Epidermal melanocyte (primary cell): ENCODE measurements around the gene FUCA2.
"Not testable (repeated sequence)": the region's sequence is repeated elsewhere in the genome, so short reads cannot be mapped to it uniquely, and the experiment has no call there.

Experiments used
- DNase-seq: peaks from one replicate; pipeline ENCODE4 v3.0.0; 2011; ENCODE audit warnings: low spot score; ENCODE audit not compliant: insufficient read length

FUCA2 gene

DNA sequence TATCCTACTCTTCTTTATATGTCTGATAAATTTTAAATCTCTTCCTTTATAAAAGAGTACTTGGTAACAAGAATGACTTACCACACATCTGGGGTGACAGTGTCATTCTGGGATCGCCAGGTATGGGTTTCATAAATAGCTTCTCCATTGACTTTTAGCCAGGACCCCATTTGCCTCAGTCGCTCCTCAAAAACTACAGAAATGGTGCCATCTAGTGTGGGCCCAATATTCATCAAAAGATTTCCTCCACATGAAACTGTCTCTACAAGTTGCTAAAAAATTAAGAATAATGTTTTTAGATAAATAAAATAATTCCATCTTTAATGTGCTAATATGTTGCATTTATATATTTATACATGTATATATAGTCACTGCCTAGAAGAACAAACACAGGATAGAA lies 9.7 kb downstream of the FUCA2 start:
- DNase-seq: no peak

DNA sequence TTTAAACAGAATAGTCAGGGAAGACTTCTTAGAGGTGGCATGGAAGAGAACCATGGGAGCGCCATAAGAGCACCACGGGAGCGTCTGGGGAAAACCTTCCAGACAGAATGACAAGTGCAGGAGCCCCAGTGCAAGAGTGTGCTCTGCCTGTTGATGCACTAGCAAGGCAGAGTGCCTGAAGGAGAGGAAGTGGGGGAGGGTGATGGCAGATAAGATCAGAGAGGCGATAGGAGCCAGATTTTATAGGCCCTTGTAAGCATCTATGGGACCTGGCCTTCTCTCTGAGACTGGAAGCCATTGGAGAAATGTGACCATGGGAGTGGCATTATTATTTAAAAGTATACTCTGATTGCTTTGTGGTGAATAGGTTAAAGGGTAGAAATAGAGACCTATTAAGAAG lies 13.1 kb downstream of the FUCA2 start:
- no peak for DNase-seq

DNA sequence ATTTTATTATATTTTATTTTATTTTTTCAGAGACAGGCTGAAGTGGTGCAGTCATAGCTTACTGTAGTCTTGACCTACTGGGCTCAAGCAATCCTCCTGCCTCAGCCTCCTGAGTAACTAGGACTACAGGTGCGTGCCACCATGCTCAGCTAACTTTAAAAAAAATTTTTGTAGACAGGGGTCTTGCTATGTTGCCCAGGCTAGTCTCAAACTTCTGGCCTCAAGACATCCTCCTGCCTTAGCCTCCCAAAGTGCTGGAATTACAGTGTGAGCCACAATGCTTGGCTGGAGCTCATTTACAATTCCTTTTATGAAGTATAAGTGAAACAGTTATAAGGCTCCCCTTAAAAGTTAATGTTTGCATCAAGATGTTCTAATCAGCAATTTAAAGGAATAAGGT lies 14.5 kb downstream of the FUCA2 start:
- DNase-seq: no peak

DNA sequence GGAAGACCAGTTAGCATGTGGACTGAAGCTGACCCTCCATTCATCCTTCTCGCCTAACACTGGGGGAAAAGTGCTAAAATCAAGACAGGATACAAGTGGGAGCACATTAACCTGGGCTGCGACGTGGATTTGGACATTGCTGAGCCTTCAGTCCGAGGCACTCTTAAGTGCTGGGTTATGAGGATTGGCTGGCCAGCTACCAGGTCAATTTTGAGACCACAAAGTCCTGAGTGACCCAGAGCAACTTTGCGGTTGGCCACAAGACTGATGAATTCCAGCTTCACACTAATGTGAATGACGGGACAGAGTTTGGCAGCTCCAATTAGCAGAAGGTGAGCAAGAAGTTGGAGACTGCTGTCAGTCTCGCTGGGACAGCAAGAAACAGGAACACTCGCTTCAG lies 20.7 kb downstream of the FUCA2 start:
- no peak for DNase-seq

DNA sequence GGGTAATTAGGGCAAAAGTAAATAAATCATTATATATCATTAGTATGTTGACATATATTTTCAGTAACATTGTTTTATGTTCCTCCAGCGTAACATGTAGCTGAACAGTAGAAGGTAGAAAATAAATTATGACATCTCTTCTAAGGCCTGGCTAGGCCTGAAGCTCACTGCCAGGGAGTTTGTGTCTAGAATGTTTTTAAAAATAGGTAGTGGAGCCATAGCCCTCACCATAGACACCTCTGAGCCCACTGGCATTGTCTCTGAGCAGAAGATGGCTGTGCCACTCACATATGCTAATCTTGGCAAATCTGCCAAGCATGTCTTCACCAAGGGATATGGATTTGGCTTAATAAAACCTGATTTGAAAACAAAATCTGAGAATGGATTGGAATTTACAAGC lies 21.3 kb downstream of the FUCA2 start:
- DNase-seq: no peak

DNA sequence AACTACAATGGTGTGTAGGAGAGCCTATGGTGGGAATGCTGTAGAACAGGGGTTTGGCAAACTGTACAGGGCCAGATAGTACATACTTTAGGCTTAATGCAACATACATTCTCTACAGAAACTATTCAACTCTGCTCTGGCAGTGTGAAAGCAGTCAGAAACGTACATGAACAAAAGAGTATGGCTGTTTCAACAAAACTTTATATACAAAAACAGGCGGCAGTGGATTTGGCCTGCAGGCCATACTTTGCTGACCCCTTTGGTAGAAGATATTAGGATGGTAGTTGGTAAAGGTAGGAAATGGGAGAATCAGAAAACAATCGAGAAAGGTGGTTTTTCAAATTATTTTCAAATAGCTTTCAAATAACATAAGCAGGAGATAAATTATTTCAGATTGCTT lies 24.8 kb downstream of the FUCA2 start:
- DNase-seq: no peak

DNA sequence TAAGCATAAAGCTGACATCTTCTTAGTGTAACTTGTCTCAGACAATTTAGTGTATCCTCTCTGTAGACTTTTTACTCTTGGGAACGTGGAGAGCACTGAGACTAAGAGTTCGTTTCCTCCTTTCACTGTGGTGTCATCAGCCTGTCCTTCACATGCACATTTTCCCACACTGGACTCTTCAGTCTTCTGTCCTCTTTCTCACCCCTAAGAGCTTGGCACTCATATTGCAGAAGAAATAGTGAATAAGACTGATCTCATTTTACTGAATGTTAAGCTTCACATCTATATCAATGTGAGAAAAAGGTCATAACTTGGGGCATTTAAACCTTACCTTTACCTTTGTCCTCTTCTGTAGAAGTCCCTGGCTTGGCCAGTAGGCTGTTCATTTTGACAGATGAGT lies 25.6 kb downstream of the FUCA2 start:
- no peak for DNase-seq

DNA sequence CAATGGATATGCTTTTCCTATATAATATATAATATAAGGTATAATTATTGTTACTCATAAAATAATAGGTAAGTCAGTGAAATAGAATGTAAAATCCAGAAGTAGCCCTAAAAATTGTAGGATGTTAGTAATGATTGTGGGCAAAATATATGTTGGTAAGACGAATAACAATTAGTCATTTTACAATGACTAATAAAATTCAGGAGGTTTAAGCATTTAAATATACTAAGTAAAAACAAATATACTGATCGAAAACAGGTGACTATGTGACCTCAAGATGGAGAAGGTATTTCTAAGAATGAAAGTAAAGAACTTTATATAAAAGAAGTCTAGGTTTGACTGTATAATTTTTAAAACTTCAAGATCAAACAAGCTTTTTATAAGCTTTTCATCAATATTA lies 28.9 kb downstream of the FUCA2 start:
- DNase-seq: no peak

DNA sequence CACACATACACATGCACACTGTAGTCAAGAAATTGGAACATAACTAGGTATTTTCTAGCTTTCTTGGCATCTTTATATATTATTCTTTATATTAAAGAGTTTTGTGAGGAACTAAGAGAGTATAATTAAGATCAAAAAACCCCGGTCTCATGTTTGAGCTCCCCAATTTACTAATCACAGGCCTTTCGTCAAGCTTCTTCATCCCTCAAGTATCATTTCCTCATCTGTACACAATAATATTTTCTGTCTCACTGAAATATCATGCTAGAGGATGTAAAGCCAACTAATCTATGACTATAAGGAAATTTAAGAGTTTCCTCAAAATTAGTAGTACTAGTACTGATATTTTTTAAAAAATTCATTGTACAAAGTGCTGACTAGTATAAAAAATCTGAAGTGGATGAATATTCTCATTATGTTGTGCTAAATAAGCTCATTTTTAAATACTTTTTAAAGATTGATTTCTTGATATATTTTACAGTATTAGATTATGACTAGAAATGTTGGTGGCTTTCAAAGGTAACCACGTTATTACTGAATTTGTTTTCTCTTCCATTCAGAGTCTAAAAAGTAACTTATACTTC lies 32.9 kb downstream of the FUCA2 start:
- DNase-seq: no peak

DNA sequence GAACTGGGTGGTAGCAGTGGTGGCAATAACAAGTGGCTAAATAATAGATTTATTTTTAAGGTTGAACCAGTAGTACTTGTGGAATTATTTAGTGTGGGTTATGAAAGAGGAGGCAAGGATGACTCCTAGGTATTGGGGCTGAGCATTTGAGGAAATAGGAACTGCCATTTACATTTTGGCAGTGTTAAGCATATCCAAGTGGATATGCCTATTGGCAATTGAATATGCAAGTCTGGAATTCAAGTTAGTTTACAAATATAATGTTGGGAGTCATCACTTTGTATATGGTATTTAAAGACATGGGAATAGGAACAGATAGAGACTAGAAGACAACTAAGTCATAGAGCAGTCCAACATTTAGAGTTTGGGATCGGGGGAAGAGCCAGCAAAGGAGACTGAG lies 35.0 kb downstream of the FUCA2 start:
- DNase-seq: no peak

DNA sequence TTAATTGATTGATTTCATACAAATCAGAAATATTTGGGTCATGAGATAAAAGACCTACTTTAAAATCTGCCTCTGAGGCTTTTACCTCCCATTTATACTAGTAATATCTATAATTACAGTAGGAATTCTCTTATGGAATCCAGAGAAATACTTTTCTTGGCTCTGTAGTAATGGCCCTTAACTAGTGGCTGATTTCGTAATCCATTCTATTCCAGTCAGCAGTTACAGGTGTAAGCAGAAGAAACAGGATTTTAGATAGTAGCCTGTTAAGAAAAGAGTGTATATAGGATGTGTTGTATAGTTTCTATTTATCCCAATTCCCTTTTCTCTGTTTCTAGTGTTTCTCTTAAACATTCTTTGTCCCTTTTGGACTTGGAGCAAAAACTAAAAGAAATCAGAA lies 39.7 kb downstream of the FUCA2 start:
- no peak for DNase-seq

DNA sequence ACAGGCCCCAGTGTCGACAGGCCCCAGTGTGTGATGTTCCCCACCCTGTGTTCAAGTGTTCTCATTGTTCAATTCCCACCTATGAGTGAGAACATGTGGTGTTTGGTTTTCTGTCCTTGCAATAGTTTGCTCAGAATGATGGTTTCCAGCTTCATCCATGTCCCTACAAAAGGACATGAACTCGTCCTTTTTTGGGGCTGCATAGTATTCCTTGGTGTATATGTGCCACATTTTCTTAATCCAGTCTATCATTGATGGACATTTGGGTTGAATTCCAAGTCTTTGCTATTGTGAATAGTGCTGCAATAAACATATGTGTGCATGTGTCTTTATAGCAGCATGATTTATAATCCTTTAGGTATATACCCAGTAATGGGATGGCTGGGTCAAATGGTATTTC lies 42.7 kb downstream of the FUCA2 start:
- not testable (repeated sequence) for DNase-seq

DNA sequence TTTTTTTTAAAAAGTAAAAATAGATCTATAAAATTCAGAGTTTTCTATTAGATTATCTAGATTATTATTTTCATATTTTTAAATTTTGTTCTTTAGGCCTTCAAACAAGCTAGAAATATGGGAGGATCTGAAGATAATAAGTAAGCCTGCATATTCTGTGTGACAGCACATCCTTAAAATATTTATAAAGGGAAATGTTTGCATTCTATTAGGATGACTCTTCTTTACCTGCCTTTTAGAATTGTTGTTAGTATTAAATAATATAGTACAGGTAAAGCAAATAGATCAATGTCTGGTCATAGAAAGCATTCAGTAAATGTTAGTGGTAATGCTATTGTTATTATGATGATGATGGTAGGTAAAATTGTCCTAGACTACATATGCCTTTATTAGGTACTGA lies 43.5 kb downstream of the FUCA2 start:
- no peak for DNase-seq

DNA sequence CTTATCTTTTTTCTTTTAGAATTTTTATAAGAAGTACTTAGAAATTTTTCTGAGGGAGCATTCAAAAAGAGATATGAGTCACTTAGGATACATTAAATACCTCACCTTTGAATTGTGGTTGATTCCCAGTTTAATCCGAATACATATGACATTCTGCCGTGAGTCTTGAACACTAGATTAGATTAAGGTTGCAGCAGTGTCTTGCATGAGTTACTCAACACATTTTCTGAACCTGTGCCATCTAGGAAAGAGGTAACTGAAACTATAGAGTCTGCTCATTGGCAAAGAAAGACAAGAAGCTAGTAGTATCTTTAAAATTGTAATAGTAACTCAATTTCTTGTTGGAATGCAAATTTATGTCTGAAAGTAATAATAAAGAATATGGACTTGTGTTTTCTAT lies 46.0 kb downstream of the FUCA2 start:
- no peak for DNase-seq

DNA sequence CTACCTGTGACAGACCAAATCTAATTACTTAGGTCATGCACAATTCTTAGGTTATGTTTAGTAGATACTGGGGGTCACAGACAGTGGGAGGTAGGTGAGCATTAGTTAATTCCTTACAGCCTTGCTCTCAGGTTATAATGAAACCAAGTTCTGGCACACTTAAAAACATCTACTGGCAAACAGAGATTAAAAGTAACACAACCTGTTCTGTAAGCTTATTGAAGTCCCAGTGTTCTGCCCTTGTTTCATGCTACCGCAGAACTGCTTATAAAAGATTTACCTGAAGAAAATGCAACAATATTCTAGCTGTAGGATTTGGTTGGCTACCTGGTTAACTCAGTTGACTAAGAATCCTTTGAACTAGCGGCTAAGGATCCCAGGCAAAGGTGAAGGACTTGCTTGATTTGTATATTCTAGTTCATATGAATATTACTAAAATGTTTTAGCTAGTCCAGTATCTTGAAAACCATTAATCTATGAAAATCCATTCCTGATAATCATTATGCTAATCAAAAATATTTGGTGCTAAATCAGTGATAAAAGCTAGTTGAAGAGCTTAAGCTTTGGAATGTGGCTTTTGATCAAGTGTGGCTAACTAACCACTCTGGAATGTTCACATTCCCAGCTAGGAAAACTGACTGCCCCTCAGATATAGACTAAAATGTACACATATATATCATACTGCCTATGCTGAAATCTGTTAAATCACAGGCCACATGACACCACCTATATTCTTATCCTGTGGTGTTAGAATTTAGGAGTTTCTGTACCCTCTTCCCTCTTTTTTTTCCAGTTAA lies 53.8 kb downstream of the FUCA2 start:
- no peak for DNase-seq

DNA sequence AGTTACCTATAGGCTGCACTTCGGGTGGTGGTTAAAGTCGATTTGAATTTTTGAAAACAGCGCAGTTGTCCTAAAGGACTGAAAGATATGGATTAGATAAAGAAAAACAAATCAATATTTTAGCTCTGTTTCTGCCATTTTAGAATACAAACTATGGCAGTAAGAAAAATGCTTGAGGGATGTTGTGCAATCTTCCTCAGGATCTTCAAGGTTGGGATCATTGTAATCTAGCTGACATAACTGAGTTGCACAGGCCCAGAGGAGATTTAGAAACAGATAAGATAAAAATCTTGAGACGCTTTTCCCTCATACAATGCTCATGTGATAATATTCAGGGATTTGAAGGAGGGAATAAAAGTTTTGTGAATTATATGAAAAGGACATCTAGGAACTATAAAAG lies 60.0 kb downstream of the FUCA2 start:
- no peak for DNase-seq

DNA sequence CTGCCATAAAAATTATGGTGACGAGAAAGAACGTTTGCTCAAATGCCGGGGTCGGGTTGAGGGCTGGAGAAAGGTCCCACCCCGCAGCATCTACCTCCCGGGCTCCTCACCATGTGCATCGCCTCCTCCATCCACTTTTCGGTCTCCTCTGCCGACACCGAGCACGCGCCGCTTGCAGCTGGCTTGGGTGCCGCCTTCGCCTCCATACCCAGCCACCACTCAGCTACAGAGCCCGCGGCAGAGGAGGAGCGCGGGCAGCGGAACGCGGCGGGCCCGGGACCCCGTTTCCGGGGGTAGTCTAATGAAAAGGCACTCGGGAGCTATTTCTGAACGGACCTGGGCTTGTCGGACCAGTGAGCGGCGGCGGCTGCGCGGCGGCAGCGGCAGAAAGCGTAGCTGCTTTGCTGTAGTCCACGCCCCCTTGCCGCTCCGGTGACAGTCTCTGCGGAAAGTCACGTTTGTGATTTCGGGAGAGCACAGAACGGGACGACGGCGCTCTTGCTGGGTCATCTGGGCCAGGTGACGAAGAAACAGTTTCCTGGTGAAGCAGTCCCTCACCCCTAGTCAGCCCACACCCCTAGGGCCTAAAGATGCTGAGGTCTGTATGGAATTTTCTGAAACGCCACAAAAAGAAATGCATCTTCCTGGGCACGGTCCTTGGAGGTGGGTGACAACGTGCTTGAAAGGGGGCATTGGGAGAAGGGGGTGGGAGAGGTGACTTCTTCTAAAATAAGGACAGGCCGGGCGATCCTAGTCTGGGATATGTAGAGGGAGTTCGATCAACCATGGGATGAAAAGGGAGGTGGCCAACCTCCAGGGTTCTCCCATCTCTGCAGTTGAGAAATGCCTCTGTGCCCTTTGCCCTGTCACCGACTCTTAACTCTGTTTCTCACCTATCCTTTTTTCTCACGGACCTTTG lies 60.8 kb downstream of the FUCA2 start, which contains the start of the genes ADAT2 and PEX3:
Gene ADAT2, minus strand, starts transcription at position 243 of the 919 bp plus-strand sequence. Its CDS starts 37 bp downstream, at position 206.
Gene PEX3, plus strand, starts transcription at position 353 of the 919 bp plus-strand sequence. Its CDS starts 238 bp downstream, at position 591.
- DNase-seq: peak; percentile 79

DNA sequence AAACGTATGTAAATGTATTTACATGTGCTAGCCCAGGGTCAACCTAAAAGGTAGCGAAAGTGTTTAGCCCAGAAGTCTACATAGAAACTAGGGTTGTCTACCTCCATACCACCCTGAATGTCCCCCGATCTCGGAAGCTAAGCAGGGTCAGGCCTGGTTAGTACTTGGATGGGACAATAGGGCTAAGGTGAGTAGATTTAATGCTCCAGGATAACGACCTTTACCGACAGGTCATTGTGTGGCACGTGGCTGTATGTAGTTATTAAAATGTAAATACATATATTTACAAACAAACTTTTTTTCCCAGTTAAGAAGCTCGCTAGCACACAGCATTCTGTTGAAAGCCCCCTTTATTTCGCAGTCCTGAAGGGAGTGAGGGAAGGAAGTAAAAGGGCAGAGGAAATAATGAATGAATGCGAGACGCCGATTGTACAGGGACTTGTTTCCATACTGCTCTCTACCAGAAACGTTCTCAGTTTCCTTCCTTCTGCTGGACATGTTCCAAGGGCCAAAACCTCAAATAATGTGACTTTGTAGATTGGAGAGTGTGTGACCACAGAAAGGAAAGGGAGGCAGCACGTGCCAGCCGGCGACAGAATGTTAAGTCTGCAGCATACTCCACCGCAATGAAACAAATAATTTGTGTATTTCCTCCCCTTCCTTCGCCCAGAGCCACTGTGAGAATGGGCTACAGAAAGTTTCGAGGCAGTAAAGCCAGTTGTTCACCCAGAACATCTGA lies 61.6 kb downstream of the FUCA2 start:
- DNase-seq: no peak

DNA sequence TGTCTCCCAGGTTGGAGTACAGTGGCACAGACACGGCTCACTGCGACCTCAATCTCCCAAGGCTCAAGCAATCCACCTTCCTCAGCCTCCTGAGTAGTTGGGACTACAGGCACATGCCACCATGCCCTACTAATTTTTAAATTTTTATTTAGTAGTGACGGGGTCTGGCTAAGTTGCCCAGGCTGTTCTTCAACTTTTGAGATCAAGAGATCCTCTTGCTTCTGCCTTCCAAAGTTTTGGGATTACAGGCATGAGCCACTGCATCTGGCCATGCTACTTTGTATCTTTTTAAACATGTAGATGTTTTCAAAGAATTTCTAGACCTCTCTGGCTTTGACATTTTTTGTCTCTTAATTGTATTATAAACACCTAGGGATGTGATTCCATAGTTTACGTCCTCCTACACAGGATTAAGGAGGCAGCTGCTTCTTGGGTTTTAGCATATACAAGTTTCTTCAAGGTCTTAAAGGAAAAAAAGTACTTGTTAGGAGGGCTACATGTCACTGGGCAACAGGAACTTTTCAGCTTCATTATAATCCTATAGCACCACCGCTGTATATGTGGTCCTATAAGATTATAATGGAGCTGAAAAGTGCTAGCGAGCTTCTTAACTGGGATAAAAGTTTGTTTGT lies 62.3 kb downstream of the FUCA2 start:
- DNase-seq: no peak

DNA sequence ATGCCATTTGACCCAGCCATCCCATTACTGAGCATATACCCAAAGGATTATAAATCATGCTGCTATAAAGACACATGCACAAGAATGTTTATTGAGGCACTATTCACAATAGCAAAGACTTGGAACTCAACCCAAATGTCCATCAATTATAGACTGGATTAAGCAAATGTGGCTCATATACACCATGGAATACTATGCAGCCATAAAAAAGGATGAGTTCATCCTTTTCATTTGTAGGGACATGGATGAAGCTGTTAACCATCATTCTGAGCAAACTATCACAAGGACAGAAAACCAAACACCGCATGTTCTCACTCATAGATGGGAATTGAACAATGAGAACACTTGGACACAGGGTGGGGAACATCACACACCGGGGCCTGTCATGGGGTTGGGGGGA lies 63.7 kb downstream of the FUCA2 start:
- DNase-seq: not testable (repeated sequence)
